Measurements from ENCODE around the gene CBLC. TPM values are rescaled to one million over a fixed set of nuclear protein-coding genes. Genes with fewer than 3 reads are reported as not detected.
A peak's percentile ranks its signal among the peaks of the same experiment; 100 is the strongest.

The CBLC gene
- total RNA-seq, 4 donors from 2014 or later, result not detected

GRCh38 chr19:44754750-44755080, 23.0 kb upstream of the CBLC start:
- Histone ChIP-seq H3K9me3 (no peaks in the 10 kb centered on the region), H3K4me1 (peaks cover 5 to 98% (median 82%) of the 10 kb centered on the region in 4 donors), H3K36me3 (peaks cover 0 to 31% (median 0%) of the 10 kb centered on the region in 3 donors), H3K4me3 (peak overlapping the region; percentile 22 to 51 (median 38)), H3K27me3 (no peaks in the 10 kb centered on the region), H3K27ac (peak overlapping the region; percentile 84 to 94 (median 88))
- WGBS, 2 donors, result 38 to 40% methylated on average over 11 of the region's 11 CpGs
- no peak for TF ChIP-seq CTCF (IDR thresholded peaks at IDR 0.05)
- TF ChIP-seq EP300 (IDR thresholded peaks at IDR 0.05), result no peak
- TF ChIP-seq POLR2A (IDR thresholded peaks at IDR 0.05), result no peak
- DNase-seq (ENCODE audit: low spot score in 2 of 2), result no peak

GRCh38 chr19:44755219-44755618, 22.5 kb upstream of the CBLC start:
- no peak for DNase-seq (ENCODE audit: low spot score in 2 of 2)
- no peak overlapping the region for H3K4me3 ChIP-seq
- WGBS, 2 donors, result 34 to 50% methylated on average over 4 of the region's 4 CpGs
- peak overlapping the region in 3 of 4 donors; percentile 85 to 94 (median 90) for H3K27ac ChIP-seq
- TF ChIP-seq EP300 (IDR thresholded peaks at IDR 0.05) (no peak), CTCF (IDR thresholded peaks at IDR 0.05) (no peak), POLR2A (IDR thresholded peaks at IDR 0.05) (no peak)
- H3K9me3 ChIP-seq, result no peaks in the 10 kb centered on the region
- peaks cover 5 to 95% (median 78%) of the 10 kb centered on the region in 4 donors for H3K4me1 ChIP-seq
- H3K36me3 ChIP-seq, result peaks cover 0 to 36% (median 0%) of the 10 kb centered on the region in 3 donors
- H3K27me3 ChIP-seq, result no peaks in the 10 kb centered on the region

GRCh38 chr19:44756089-44756562, 21.6 kb upstream of the CBLC start:
- DNase-seq (ENCODE audit: low spot score in 2 of 2), result no peak
- no peaks in the 10 kb centered on the region for H3K27me3 ChIP-seq
- H3K36me3 ChIP-seq, result peaks cover 0 to 40% (median 0%) of the 10 kb centered on the region in 3 donors
- 73 to 81% methylated on average over 7 of the region's 7 CpGs for WGBS, 2 donors
- H3K9me3 ChIP-seq, result no peaks in the 10 kb centered on the region
- no peak for TF ChIP-seq POLR2A (IDR thresholded peaks at IDR 0.05)
- TF ChIP-seq EP300 (IDR thresholded peaks at IDR 0.05), result no peak
- TF ChIP-seq CTCF (IDR thresholded peaks at IDR 0.05), result no peak
- peak overlapping the region in 3 of 4 donors; percentile 85 to 94 (median 90) for H3K27ac ChIP-seq
- no peak overlapping the region for H3K4me3 ChIP-seq
- H3K4me1 ChIP-seq, result peaks cover 5 to 90% (median 70%) of the 10 kb centered on the region in 4 donors

- 18 to 35% methylated on average over 20 to 24 of the region's 53 CpGs for whole genome bisulfite sequencing, 2 donors
- TF ChIP-seq POLR2A (IDR thresholded peaks at IDR 0.05) (no peak), EP300 (IDR thresholded peaks at IDR 0.05) (peak in 1 of 2 donors; percentile 65), CTCF (IDR thresholded peaks at IDR 0.05) (no peak)
- peak; percentile 60 to 61 for DNase-seq (ENCODE audit: low spot score in 2 of 2)
- no peaks in the 10 kb centered on the region for H3K27me3 ChIP-seq
- H3K9me3 ChIP-seq, result no peaks in the 10 kb centered on the region
- H3K4me1 ChIP-seq, result peaks cover 5 to 79% (median 59%) of the 10 kb centered on the region in 4 donors
- H3K36me3 ChIP-seq, result peaks cover 0 to 38% (median 0%) of the 10 kb centered on the region in 3 donors
- H3K27ac ChIP-seq, result peak overlapping the region; percentile 69 to 94 (median 88)
- peak overlapping the region; percentile 37 to 59 (median 45) for H3K4me3 ChIP-seq
Measured at GRCh38 chr19:44757057-44757734, 20.5 kb upstream of the CBLC start.
